ENCODE measurements around the gene ADRA2C.

The ADRA2C gene

GRCh38 chr4:3766036-3766784, at the start of gene ADRA2C:
ADRA2C (plus strand) TSS chr4:3766385; CDS start chr4:3766607, 222 bp downstream.
- in situ Hi-C loops (cut with HindIII; ENCODE audit: low sequenced_read_pairs): no loop called here

GRCh38 chr4:3716631-3717235, 49.5 kb upstream of the ADRA2C start:
- in situ Hi-C loops (cut with HindIII; ENCODE audit: low sequenced_read_pairs): no loop called here

- in situ Hi-C loops (cut with HindIII; ENCODE audit: low sequenced_read_pairs): no loop called here
These were observed 48.9 kb upstream of the ADRA2C start for GRCh38 chr4:3717241-3717640.

GRCh38 chr4:3718462-3718861, 47.7 kb upstream of the ADRA2C start:
- in situ Hi-C loops (cut with HindIII; ENCODE audit: low sequenced_read_pairs): no loop called here

- in situ Hi-C loops (cut with HindIII; ENCODE audit: low sequenced_read_pairs): no loop called here
These were observed 47.0 kb upstream of the ADRA2C start for GRCh38 chr4:3719191-3719590.

GRCh38 chr4:3719836-3720235, 46.3 kb upstream of the ADRA2C start:
- in situ Hi-C loops (cut with HindIII; ENCODE audit: low sequenced_read_pairs): no loop called here

- in situ Hi-C loops (cut with HindIII; ENCODE audit: low sequenced_read_pairs): no loop called here
These were observed 45.7 kb upstream of the ADRA2C start for GRCh38 chr4:3720466-3720865.

- in situ Hi-C loops (cut with HindIII; ENCODE audit: low sequenced_read_pairs): no loop called here
These were observed 45.0 kb upstream of the ADRA2C start for GRCh38 chr4:3721186-3721585.

GRCh38 chr4:3721627-3722026, 44.6 kb upstream of the ADRA2C start:
- in situ Hi-C loops (cut with HindIII; ENCODE audit: low sequenced_read_pairs): no loop called here

- in situ Hi-C loops (cut with HindIII; ENCODE audit: low sequenced_read_pairs): no loop called here
These were observed 43.5 kb upstream of the ADRA2C start for GRCh38 chr4:3722446-3723231.

GRCh38 chr4:3723232-3723642, 42.9 kb upstream of the ADRA2C start:
- in situ Hi-C loops (cut with HindIII; ENCODE audit: low sequenced_read_pairs): no loop called here

GRCh38 chr4:3724319-3725231, 41.6 kb upstream of the ADRA2C start:
- in situ Hi-C loops (cut with HindIII; ENCODE audit: low sequenced_read_pairs): no loop called here

GRCh38 chr4:3725936-3726870, 40.0 kb upstream of the ADRA2C start:
- in situ Hi-C loops (cut with HindIII; ENCODE audit: low sequenced_read_pairs): no loop called here

GRCh38 chr4:3727847-3728469, 38.2 kb upstream of the ADRA2C start:
- in situ Hi-C loops (cut with HindIII; ENCODE audit: low sequenced_read_pairs): no loop called here

- in situ Hi-C loops (cut with HindIII; ENCODE audit: low sequenced_read_pairs): no loop called here
These were observed 36.9 kb upstream of the ADRA2C start for GRCh38 chr4:3729188-3729881.

- in situ Hi-C loops (cut with HindIII; ENCODE audit: low sequenced_read_pairs): no loop called here
These were observed 36.3 kb upstream of the ADRA2C start for GRCh38 chr4:3729882-3730226.

GRCh38 chr4:3730422-3731190, 35.6 kb upstream of the ADRA2C start:
- in situ Hi-C loops (cut with HindIII; ENCODE audit: low sequenced_read_pairs): no loop called here
